ENCODE data around the gene ARHGAP9.

- TF ChIP-seq, protein P1, sequence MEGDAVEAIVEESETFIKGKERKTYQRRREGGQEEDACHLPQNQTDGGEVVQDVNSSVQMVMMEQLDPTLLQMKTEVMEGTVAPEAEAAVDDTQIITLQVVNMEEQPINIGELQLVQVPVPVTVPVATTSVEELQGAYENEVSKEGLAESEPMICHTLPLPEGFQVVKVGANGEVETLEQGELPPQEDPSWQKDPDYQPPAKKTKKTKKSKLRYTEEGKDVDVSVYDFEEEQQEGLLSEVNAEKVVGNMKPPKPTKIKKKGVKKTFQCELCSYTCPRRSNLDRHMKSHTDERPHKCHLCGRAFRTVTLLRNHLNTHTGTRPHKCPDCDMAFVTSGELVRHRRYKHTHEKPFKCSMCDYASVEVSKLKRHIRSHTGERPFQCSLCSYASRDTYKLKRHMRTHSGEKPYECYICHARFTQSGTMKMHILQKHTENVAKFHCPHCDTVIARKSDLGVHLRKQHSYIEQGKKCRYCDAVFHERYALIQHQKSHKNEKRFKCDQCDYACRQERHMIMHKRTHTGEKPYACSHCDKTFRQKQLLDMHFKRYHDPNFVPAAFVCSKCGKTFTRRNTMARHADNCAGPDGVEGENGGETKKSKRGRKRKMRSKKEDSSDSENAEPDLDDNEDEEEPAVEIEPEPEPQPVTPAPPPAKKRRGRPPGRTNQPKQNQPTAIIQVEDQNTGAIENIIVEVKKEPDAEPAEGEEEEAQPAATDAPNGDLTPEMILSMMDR (IDR thresholded peaks at IDR 0.05), result no peak
- TF ChIP-seq EP300 (IDR thresholded peaks at IDR 0.05), result no peak
- TF ChIP-seq POLR2A (IDR thresholded peaks at IDR 0.05), result no peak
Observed at GRCh38 chr12:57444744-57445143, 34.9 kb downstream of the ARHGAP9 start.

All from tibial nerve (tissue), 4 donors.